ENCODE measurements around the gene GPD1L.
A peak's percentile ranks its signal among the peaks of the same experiment; 100 is the strongest.

- TF ChIP-seq POLR2A (IDR thresholded peaks at IDR 0.05): no peak
- TF ChIP-seq, protein P1, sequence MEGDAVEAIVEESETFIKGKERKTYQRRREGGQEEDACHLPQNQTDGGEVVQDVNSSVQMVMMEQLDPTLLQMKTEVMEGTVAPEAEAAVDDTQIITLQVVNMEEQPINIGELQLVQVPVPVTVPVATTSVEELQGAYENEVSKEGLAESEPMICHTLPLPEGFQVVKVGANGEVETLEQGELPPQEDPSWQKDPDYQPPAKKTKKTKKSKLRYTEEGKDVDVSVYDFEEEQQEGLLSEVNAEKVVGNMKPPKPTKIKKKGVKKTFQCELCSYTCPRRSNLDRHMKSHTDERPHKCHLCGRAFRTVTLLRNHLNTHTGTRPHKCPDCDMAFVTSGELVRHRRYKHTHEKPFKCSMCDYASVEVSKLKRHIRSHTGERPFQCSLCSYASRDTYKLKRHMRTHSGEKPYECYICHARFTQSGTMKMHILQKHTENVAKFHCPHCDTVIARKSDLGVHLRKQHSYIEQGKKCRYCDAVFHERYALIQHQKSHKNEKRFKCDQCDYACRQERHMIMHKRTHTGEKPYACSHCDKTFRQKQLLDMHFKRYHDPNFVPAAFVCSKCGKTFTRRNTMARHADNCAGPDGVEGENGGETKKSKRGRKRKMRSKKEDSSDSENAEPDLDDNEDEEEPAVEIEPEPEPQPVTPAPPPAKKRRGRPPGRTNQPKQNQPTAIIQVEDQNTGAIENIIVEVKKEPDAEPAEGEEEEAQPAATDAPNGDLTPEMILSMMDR (IDR thresholded peaks at IDR 0.05): peak in 4 of 12 donors; percentile 5 to 29 (median 18)
Observed at GRCh38 chr3:32077260-32078084, 28.9 kb upstream of the GPD1L start.

Measured in heart left ventricle (tissue), 13 donors.